GM19240 (cell line): ENCODE measurements around the gene GALNT3.

Experiments
- DNase-seq: peaks from one replicate; pipeline ENCODE4 v3.0.0; 2011; ENCODE audit warnings: low spot score; ENCODE audit not compliant: insufficient read length

GALNT3 gene

DNA sequence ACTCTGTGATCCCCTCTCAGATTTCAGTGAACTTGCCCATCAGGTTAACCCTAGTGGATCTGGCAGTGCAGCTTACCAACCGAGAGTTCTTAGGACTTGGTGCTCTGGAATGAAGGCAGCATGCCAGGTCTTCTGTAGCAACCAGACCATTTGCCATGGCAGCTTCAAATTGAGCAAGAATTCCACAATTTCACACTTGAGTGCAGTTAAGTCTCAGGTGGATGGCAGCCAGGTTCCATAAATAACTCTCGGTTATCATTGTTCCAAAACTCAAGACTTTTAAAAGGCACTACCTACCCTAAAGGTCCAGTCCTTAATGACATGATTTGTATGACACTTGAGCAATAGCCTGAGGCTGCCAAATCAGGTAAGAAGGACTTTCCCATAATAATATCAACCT, 48.1 kb downstream of the GALNT3 start:
- DNase-seq, result no peak

DNA sequence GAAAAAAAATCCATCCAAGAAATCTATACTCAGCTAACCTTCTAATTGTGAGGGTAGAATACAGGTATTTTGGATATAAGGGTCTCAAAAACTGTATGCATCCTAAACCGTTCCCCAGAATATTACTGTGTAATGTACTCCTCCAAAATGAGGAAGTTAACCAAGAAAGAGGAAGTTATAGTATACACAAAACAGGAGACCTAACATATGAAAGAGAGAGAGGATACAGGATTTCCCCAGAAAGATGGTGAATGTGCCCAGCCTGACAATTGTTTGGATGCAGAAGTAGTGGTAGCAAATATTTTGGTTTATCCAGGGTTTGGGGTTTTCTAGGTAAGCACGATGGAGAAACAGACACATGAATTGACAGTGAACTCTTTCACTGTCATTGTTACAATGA, 50.6 kb downstream of the GALNT3 start:
- DNase-seq, result no peak

DNA sequence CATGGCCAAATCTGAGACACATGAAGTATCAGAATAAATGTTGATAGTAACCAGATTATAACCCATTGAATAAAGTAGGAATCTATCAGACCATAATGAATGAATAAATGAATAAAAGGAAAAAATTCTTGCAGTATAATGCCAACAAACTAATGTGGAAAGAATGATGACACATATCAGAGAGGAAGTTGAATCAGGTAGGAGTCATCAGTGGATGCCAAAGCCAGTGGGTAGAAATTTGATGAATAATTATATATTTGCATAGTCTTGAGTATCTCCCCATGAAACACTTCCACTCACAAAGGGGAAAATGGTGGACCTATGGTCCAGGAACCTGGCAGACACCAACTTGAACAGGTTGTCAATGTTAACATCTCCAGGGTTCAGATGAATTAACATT, 68.6 kb downstream of the GALNT3 start:
- no peak for DNase-seq

DNA sequence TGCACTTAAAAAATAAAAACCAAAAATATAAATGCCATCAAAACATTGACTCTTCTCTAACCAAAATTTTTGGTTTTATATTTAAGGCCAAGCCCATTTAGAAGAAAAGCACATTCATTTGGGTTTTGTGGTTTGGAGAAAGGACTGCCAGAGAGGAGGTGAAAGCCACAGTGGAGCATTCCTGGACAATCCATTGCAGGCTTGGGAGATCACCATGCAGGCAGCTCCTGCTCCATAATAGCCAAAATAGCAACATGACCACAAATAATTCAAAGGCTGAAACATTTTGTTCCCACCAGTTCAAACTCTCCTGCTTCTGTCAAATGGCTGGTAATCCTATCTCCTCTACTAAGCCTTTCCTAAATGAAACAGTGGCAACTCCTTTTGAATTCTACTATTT, 73.5 kb downstream of the GALNT3 start:
- no peak for DNase-seq

DNA sequence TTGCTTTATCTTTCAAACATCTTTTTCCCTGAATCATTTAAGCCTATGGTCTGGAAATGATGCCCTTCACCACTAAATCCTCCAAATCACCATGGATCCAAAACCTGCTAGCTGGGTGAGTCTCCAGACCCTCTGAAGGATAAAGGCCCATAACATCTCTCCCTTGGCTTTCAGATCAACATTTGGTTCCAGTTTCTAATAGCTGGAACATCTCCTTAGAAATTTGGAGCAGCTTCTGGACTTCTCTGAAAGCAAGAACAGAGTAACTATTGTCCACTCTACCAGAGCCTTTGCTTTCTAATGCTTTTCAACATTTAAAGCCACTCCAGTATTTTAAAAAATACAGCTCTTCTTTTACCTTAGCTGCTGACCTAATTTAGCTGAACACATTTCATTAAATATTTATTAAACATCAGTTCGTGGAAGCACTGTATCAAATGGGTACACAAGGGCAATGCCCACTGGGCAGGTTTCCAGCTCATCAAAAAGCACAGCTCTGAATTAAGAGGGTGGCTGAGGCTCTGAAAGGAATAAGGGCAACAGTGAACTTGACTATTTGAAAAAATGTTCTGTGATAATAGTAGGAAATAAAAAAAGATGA, 75.3 kb downstream of the GALNT3 start:
- no peak for DNase-seq

- no peak for DNase-seq
Measured at GRCh38 chr2:165716091-165716490, 78.0 kb downstream of the GALNT3 start.

GRCh38 chr2:165706960-165707487, 87.0 kb downstream of the GALNT3 start:
- DNase-seq, result no peak

GRCh38 chr2:165701147-165701546, 92.9 kb downstream of the GALNT3 start:
- no peak for DNase-seq

DNA sequence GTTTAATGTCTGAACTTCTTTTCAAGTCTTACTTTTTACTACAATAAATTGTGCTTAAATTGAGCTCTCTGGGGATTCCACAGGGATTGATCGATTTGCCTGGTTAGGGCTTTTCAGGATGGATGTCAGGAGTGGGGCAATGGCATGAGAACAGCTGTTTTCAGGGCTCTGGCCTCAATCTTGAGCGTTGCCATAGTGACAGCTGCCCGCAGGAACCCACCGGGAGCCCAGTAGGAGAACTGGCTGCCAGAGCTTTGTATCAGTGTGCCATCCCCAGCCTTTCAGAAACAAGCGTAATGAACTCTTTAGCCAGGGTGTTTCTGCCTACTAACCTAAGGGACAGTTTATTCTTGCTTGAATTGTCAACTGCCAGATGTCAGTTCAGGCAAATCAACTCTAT, 93.5 kb downstream of the GALNT3 start:
- DNase-seq, result no peak

GRCh38 chr2:165699946-165700345, 94.1 kb downstream of the GALNT3 start:
- DNase-seq, result no peak

- DNase-seq, result no peak
Measured at GRCh38 chr2:165698444-165698884, 95.6 kb downstream of the GALNT3 start.

GRCh38 chr2:165697748-165698443, 96.2 kb downstream of the GALNT3 start:
- no peak for DNase-seq
